GM18868 (cell line): ENCODE results near the gene STIM1.
"Not testable (repeated sequence)": the region's sequence is repeated elsewhere in the genome, so short reads cannot be mapped to it uniquely, and the experiment has no call there.

Experiments used
- ATAC-seq: cut with Tn5 transposase; IDR thresholded peaks from one replicate; pipeline ENCODE4 v1.9.1; 2021; ENCODE audit warnings: mild to moderate bottlenecking, moderate library complexity; ENCODE audit not compliant: unreplicated experiment

The STIM1 gene

DNA sequence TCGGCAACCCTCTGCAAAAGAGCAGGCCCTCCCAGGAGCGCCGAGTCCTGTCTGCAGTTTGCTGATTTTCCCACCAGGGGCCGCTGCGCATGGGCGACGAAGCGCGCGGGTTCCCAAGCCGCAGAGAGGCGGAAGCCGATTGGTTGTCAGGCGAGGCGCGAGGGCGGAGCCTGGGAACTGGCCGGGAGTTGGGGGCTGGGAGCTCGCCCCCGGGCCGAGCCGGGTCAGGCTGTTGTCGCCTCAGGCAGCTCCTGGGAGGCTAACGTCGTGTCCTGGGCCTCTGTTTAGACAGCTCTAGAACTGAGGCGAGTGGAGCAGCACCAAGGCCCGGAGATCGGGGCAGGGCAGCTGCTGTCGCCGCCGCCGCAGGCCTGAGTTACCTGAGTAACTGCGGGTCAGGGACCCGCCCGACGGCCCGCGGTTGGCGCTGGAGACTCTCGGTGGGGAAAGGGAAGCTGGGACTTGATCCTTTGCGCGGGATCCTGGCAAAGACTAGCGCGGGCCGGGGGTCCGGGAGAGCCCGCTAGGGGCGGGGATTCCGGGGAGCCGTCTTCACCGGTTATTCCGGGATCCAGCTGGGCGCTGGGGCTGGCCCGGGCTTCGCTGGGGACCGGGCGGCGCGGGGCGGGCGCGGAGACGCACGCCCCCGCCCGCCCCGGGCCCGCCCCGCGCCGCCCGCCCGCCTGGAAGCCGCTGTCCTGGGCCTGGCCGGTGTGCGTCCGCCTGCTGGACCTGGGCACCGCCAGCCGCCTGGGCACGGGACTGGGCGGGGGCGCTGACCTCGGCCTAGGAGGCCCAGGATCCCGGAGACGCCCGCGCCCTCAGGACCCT is at the start of gene STIM1:
Gene STIM1 (plus strand): TSS at position 688 of the 831 bp plus-strand sequence. CDS start 607 bp downstream, outside the sequence.
- peak; percentile 58 for ATAC-seq

DNA sequence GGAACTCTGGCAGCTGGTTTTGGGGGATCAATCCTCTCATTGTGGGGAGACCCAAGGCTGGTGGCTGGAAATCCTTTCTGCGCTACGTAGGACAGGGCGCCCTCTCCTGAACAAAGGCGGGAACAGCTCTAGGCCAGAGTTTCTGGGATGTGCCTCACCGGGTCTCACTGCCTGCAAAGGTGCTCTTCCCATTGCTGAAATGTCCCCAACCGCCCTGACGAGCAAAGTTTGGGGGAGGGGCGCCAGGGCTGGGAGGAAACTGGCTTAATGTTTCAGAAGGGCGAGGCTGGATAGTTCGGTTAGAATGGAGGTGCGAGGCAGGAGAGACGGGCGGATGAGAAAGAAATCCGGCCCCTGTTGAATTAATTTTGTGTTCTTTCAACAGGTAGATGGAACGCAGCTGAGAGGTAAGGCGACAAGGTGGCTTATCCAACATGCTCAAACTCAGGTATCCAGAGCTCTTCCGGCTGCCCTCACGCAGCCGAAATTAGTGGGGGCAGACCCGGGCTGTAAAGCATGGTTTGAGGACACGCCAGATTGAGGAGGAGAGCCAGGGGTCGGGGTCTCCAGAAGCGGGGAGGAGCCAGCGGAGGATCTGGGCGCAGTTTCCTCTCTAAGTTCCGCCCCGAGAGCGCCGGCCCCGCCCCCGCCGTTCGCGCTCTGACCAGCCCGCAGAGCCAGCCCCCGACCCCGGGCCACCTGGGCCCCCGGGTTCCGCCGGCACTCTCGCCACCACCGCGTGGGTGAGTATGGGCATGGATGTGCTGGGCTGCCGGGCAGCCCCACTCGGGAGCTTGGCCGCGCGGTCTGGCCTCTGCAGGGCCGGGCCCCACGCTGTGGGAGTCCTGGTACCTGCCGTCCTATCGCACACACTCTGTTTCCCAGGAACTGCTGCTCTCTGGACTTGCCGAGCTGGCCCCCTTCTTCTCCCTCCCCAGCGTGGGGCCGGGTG is 47.3 kb upstream of the STIM1 start, which contains the start of gene PGAP2:
Gene PGAP2 (plus strand): TSS at position 652 of the 952 bp plus-strand sequence. CDS start 2,700 bp downstream, outside the sequence.
- ATAC-seq: peak; percentile 76

DNA sequence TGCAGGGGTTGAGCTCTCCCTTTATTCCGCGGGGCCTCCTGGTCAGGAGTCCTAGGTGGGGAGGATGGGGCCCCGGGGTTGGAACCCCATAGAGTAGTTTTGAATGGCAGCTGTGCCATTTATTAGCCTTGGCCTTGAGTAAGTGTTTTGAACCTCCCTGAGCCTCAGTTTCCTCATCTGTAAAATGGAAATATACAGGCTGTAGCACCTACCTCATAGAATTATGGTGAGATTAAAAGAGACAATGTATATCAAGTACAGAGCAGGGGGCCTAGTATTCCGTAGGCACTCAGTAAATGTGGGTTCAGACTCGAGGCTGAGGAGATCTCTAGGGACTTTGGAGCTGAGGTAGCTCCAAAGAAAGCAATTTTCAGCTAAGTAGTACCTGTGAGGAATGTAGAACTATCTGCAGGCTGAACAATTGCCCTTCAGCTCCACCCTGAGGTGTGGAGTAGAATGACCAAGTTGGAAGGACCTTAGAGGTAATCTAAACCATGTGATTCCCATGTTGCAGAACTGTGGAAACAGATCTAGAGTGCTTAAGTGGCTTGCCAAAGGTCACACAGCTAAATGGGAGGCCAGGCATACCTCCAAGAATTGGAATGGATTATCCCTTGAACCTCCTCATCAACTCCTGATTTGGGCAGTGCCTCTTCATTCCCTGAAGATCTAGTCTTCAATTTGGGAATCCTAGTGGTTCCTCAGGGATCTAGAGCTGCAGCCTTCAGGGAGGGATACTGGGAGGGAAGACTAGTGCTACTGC is 46.4 kb upstream of the STIM1 start:
- peak; percentile 81 for ATAC-seq

DNA sequence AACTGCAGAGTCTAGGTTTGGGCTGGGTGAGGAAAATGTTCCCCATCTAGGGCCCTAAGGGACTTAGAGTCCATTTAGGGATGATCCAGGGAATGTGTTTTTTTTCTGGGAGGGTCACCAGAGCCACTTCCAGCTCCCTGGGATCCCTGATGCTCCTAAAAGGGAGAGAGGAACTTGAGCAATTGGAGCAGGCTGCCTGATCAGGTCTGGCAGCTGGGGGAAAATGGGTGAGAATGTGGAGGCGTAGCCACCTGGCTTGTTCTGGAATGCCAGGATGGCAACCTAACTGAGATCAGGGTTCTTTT is 45.9 kb upstream of the STIM1 start:
- ATAC-seq: no peak

DNA sequence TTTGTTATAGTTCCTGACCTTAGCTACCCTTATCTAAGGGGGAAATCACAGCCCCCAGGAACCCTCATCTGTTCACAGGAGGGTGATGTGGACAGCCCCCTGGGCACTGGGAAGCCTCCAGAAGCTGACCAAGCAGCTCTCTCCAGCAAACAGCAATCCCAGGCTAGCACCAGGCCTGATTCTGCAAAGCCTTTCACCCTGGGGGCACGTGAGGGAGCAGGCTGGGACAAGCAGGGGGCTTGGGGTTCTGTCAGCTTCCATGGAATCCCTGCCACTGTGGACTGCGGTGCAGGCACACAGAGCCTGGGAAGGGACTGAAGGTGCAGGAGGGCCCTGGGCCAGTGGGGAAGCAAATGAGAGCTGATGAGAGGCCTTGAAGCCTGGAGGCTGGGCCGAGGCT is 45.0 kb upstream of the STIM1 start:
- no peak for ATAC-seq

DNA sequence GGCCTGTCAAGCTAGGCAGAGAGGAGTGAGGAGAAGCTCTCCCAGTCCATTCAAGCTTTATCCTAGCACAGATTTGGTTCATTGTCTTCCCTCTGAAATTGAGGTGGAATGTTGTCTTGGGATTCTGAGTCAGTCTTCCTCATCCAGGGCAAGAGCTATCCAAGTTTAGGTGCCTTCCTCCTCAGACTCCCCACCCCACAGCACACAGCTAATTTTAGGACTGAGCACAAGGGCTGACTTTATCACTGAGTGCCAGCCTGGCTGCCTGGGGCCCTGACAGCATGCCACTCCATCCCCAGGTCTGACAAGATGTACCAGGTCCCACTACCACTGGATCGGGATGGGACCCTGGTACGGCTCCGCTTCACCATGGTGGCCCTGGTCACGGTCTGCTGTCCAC is 44.5 kb upstream of the STIM1 start:
- no peak for ATAC-seq

DNA sequence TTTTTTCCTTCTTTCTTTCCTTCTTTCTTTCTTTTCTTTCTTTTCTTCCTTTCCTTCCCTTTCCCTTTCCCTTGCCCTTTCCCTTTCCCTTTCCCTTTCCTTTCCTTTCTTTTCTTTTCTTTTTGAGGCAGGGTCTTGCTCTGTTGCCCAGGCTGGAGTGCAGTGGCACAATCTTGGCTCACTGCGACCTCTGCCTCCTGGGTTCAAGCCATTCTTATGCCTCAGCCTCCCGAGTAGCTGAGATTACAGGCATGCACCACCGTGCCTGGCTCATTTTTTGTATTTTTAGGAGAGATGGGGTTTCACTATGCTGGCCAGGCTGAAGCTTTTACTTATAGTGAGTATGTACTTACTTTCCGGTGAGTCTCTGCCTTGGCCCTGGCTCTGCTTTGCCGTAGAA is 40.6 kb upstream of the STIM1 start:
- ATAC-seq: not testable (repeated sequence)

DNA sequence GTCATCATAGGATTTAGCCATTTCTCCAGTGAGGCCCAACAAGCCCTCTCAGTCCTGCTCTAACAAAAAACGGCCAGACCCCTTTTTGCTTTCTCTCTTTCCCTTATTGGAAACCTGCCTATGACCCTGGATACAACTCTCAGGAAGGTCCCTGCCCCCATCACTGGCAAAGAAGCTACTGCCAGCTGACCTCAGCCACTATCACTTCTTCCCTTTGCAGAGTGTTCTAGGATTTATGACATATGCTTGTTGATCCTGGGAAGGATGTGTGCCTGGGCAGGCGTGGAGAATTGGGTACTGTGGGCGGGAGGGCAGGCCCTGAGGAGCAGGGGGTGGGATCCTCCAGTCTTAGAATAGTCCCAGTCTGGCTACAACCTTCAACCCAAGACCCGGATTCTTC is 39.6 kb upstream of the STIM1 start:
- no peak for ATAC-seq

DNA sequence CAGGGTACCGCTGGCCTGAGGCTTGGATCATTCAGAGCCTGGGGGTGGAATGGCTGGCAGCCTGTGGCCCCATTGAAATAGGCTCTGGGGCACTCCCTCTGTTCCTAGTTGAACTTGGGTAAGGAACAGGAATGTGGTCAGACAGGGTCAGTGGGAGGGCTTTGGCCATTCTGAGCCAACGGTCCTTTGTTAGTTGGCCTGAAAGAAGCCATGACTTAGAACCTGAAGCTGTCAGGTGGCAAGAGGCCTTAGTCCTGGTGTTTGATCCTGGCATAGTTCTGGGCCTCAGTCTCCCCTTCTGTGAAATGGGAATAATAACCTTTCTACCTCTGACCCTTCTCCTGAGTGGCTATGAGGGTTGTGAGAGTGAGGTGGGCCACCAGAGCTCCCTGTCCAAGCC is 38.8 kb upstream of the STIM1 start:
- no peak for ATAC-seq

DNA sequence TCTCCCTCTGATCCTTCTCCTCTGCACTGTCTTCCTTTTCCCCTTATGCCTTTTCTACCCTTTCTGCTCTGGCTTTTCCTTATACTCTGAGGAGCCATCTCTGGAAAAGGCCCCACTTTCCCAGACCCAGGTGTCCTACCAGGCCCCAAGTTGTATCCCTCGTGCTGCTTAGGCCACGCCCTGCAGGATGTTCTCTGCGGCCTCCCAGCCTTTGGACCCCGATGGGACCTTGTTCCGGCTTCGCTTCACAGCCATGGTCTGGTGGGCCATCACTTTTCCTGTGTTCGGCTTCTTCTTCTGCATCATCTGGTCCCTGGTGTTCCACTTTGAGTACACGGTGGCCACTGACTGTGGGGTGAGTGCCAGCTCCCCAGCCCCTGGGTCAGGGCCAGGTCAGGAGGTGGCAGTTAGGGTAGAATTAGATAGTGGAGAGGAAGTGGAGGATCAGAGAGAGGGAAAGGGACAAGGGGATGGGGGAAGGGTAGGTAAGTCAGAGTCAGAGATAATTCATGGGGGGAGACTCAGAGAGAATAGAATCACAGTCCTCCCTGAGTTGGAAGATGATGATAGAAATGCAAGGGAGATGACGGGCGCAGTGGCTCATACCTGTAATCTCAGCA is 38.2 kb upstream of the STIM1 start:
- ATAC-seq: no peak

DNA sequence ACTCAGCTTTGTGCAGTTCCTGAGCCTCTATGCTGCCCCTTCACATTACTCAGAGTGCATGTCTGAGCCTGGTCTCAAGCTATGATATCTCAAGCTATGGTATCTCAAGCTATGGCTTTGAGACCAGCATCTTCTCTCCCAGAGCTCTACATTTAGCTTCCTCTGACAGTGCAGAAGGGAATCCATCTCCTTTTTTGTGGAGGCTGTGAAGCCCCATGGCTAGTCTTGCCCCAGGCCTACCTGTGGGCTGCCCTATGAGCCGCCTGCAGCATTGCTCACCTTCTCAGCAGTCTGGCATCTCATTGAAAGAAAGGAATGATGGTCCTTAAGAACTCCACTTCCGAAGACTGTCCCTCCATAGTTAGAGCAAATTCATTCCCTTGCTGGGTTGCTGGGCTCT is 34.5 kb upstream of the STIM1 start:
- ATAC-seq: no peak

DNA sequence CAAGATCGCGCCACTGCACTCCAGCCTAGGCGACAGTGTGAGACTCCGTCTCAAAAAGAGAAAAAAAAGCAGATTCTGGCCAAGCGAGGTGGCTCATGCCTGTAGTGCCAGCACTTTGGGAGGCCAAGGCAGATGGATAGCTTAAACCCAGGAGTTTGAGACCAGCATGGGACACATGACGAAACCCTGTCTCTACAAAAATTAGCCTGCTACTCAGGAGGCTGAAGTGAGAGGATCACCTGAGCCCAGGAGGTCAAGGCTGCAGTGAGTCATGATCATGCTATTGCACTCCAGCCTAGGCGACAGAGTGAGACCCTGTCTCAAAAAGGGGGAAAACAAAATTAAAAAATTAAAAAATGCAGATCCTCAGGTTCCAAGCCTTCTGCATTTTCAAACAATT is 33.2 kb upstream of the STIM1 start:
- ATAC-seq: no peak

DNA sequence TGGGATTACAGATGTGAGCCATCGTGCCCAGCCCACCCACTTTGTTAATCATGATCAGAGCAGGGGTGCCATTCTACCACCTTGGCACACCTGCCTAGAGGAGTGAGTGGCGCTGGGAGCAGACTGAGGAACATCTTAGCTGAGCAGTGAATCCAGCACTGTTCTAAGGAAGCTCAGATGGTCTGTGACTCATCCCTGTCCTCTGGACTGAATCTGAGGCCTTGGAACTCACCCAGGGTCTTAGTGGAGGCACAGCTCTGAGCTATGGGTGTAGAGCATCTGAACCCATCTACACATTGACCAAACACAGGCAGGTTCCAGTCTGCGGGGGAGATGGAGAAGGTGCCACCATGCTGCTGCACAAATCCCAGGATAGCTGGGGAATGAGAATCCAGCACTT is 32.2 kb upstream of the STIM1 start:
- ATAC-seq: no peak

DNA sequence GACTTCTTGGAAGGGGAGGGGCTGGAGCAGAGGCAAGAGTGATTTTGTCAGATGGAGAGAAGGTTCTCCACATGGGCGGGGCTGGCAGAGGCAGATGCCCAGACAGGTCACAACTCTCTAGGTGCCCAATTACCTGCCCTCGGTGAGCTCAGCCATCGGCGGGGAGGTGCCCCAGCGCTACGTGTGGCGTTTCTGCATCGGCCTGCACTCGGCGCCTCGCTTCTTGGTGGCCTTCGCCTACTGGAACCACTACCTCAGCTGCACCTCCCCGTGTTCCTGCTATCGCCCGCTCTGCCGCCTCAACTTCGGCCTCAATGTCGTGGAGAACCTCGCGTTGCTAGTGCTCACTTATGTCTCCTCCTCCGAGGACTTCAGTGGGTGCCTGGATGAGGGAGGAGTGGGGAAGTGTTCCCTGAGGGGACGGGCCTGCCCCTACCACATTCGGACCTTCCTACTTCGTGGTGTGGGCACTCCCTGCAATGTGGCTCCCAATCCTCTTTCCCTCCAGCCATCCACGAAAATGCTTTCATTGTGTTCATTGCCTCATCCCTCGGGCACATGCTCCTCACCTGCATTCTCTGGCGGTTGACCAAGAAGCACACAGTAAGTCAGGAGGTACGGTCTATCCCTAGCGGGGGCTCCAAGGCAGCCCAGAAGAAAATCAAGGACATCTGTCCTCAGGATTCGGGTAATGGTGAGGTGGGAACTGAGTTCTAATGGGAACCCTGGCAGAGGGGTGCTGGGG is 31.5 kb upstream of the STIM1 start:
- ATAC-seq: no peak

DNA sequence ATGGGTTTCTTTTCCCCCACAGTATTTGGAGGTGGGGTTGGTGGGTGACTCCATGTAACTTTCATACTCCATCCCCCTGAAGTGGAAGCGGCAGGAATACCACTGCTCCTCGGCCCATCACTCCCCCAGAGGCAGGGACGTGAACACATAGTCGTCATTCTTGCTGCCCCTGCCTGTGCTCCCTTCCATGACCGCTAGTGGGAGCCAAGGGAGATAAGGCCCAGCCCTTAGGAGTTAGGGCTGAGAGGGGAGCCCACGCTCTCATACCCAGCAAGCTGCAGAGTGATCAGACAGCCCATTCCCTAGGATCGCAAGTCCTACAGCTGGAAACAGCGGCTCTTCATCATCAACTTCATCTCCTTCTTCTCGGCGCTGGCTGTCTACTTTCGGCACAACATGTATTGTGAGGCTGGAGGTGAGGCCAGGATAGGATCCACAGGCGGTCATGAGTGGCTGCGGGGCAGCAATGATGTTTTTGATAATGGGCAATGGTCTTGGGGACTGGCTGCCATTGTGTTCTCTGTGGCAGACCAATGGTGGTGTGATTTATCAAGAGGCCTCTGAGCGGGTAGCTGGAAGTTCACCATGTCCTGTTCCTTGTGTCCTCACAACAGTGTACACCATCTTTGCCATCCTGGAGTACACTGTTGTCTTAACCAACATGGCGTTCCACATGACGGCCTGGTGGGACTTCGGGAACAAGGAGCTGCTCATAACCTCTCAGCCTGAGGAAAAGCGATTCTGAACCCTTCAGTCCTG is 30.6 kb upstream of the STIM1 start:
- peak; percentile 94 for ATAC-seq

DNA sequence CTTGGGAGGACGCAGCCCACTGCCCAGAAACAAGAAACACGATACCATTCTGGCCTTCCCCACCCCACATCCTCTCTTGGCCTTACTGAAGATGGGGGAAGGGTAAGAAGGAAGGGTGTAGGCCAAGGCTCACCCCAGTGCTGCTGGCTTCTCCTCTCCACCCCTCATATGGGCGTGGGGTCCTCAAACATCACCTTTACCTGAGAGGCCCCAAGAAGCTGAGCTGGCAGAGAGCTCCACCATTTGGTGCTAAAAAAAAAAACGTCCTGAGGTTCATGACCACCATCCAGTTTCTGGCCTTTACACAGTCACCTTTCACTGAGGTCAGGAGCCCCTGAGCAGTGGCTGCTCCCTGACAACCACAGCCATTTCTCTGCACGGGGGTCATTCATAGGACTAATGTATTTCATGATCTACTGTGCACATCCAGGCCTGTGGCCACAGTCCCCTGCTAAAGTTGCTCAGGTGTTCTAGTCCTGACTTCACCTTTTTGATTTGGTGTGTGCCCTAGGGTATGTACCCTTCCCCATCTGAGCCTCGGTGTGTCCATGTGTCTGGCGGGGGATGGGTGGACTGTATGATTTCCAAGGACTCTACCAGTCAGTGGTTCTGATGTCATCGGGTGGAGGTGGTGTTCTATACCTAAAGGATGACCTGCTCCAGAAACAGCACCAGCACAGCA is 29.9 kb upstream of the STIM1 start:
- no peak for ATAC-seq

DNA sequence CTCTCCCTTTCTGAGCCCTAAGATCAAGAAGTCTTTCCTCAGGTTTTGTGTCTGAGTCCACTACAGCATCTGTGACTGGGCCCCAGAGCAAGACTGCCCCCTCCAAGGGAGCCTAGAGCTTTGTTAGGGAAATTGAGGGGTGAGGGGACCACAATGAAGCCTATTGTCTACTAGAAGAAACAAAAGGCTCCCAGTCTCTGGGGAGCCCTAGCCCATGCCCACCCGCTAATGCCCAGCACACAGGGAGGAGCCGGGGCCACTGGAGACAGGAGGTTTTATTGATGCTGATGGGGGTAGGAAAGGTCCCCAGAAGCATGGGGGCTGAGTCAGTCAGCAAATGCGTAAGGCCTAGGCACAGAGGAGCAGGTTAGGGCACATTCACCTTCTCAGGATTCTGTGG is 28.7 kb upstream of the STIM1 start:
- no peak for ATAC-seq

DNA sequence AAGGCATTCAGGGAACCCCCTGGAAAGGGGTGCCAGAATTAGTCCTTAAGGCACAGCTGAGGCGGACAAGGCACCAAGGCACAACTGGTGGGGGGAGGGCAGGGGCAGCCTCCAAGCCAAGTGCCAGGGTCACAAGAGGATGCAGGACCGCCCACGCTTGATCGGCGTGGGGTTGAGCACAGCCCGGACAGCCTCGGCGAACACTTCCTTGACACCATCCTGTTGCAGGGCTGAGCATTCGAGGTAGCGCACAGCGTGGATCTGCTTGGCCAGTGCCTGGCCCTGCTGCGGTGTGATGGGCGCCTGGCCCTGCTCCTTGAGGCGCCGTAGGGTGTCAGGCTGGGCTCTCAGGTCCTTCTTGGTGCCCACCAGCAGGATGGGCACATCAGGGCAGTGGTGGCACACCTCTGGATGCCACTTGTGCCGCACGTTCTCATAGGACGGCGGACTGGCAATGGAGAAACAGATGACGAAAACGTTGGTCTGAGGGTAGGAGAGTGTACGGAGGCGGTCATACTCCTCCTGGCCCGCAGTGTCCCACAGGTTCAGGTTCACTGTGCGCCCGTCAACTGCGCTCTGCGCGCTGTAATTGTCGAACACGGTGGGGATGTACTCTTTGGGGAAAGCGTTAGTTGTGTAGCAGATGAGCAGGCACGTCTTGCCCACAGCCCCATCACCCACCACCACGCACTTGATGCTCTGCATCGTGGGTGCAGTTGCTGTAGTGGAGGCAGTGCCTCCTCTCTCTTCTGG is 27.9 kb upstream of the STIM1 start:
- ATAC-seq: no peak
